HepG2 (cell line): ENCODE measurements around the gene C1orf159. TPM values are rescaled to one million over a fixed set of nuclear protein-coding genes. Genes with fewer than 3 reads are reported as not detected.

ENCODE experiments used
- ATAC-seq: fragments of 200-7000 bp; cut with Tn5 transposase; 3 replicates; pipeline ENCODE4 v1.9.1; 2020; ENCODE audit warnings: mild to moderate bottlenecking, moderate library complexity
- BruUV-seq: library from RNA; stranded (reverse); fragments of 400-500 nt; replicated peaks from 2 replicates; lab custom pipeline; 2021; lab: Mats Ljungman, UMichigan
- CTCF ChIA-PET: fragments of 300-600 bp; formaldehyde crosslinking; extraction: SDS; loops from one replicate; lab custom pipeline; 2021; ENCODE audit warnings: low total read pairs, inconsistent platforms, low intra/inter-chr PET ratio; lab: Yijun Ruan, JAX
- POLR2A ChIA-PET: fragments of 350-600 bp; sonication (Branson Sonifier 250); formaldehyde crosslinking; loops from one replicate; lab custom pipeline; 2020; ENCODE audit warnings: antibody characterized with exemption, inconsistent platforms; lab: Yijun Ruan, JAX
- DNase-seq: peaks from one replicate; pipeline ENCODE4 v3.0.0-alpha.2; 2015; ENCODE audit warnings: low spot score
- FAIRE-seq: peaks from 3 replicates; lab custom pipeline; 2011; peaks lifted over from hg19 to GRCh38; lab: Jason Lieb, UNC
- H2AFZ ChIP-seq: one replicate; pipeline ENCODE4 v1.6.1; 2011; ENCODE audit warnings: low read length, inconsistent platforms
- H3K27ac ChIP-seq: fragments of 300-600 bp; 3 replicates; pipeline ENCODE4 v1.8.0; 2011; ENCODE audit warnings: mixed run types, mild to moderate bottlenecking, mixed read lengths, low read length, inconsistent platforms; ENCODE audit not compliant: insufficient read depth; ENCODE audit errors: extremely low read length
- H3K27me3 ChIP-seq, 2 experiments: fragments of 200-600 bp in 1 of 2; 2 replicates in 1 of 2; 3 replicates in 1 of 2; pipeline versions ENCODE4 v1.6.0 to v1.8.0; 2011; ENCODE audit warnings: low read length in 2 of 2, mild to moderate bottlenecking in 2 of 2, moderate library complexity in 2 of 2, inconsistent platforms in 1 of 2; ENCODE audit not compliant: insufficient read depth in 2 of 2, control insufficient read depth in 1 of 2
- H3K36me3 ChIP-seq, 2 experiments: fragments of 200-600 bp in 1 of 2; replicated peaks in 1 of 2; 2 replicates in 1 of 2; 3 replicates in 1 of 2; pipeline versions ENCODE4 v1.5.1 to v1.8.0; 2011; ENCODE audit warnings: low read length in 2 of 2, inconsistent platforms in 1 of 2; ENCODE audit not compliant: insufficient read depth in 2 of 2, control insufficient read depth in 1 of 2
- H3K4me1 ChIP-seq: 2 replicates; pipeline ENCODE4 v1.5.1; 2012; ENCODE audit warnings: low read length, inconsistent platforms; ENCODE audit not compliant: insufficient read depth
- H3K4me2 ChIP-seq: 2 replicates; pipeline ENCODE4 v1.6.0; 2011; ENCODE audit warnings: low read depth, low read length, inconsistent platforms
- H3K4me3 ChIP-seq, 3 experiments: fragments of 200-600 bp in 1 of 3; sonication (generic), shearing (Covaris generic) in 1 of 3; replicated peaks in 1 of 3; 2 replicates each; pipeline ENCODE4 v1.5.1; 2011 to 2016; ENCODE audit warnings: low read length in 3 of 3, inconsistent platforms in 2 of 3, low read depth in 2 of 3, mild to moderate bottlenecking in 2 of 3, control low read depth in 1 of 3, mixed read lengths in 1 of 3; ENCODE audit not compliant: insufficient read depth in 1 of 3
- H3K79me2 ChIP-seq: one replicate; pipeline ENCODE4 v1.6.1; 2011; ENCODE audit warnings: low read length, inconsistent platforms; ENCODE audit not compliant: insufficient read depth
- H3K9ac ChIP-seq: 2 replicates; pipeline ENCODE4 v1.6.0; 2011; ENCODE audit warnings: mild to moderate bottlenecking, low read depth, low read length, inconsistent platforms; ENCODE audit not compliant: insufficient read depth
- H3K9me3 ChIP-seq: 2 replicates; pipeline ENCODE4 v1.5.1; 2012; ENCODE audit warnings: mild to moderate bottlenecking, low read length
- H4K20me1 ChIP-seq: 2 replicates; pipeline ENCODE4 v1.6.0; 2011; ENCODE audit warnings: inconsistent platforms, mild to moderate bottlenecking, low read length, moderate library complexity; ENCODE audit not compliant: insufficient read depth
- CEBPG ChIP-seq: IDR thresholded peaks from 2 replicates; pipeline ENCODE4 v1.6.1; 2016
- CHCHD3 ChIP-seq: sonication (generic); formaldehyde crosslinking; IDR thresholded peaks from 2 replicates; pipeline ENCODE4 v1.8.0; 2022; ENCODE audit warnings: mild to moderate bottlenecking, missing genetic modification reagents, moderate library complexity
- CSRNP1 ChIP-seq: sonication (generic); formaldehyde crosslinking; IDR thresholded peaks from 2 replicates; pipeline ENCODE4 v1.8.1; 2023; ENCODE audit warnings: mild to moderate bottlenecking, missing genetic modification reagents
- DPF2 ChIP-seq: sonication (generic); formaldehyde crosslinking; IDR thresholded peaks from 2 replicates; pipeline ENCODE4 v1.4.0; 2020; ENCODE audit warnings: mild to moderate bottlenecking, low read depth, missing genetic modification reagents, borderline replicate concordance
- ESRRA ChIP-seq: sonication (generic); formaldehyde crosslinking; IDR thresholded peaks from 2 replicates; pipeline ENCODE4 v1.5.1; 2020; ENCODE audit warnings: mild to moderate bottlenecking, low read depth, missing genetic modification reagents
- JUN ChIP-seq: sonication (generic); formaldehyde crosslinking; IDR thresholded peaks from 2 replicates; pipeline ENCODE4 v1.4.0; 2020; ENCODE audit warnings: mild to moderate bottlenecking, missing genetic modification reagents
- KAT8 ChIP-seq: IDR thresholded peaks from 2 replicates; pipeline ENCODE4 v1.6.1; 2016; ENCODE audit warnings: missing genetic modification reagents, missing compliant biosample characterization
- LCORL ChIP-seq, 2 experiments: fragments of 450-650 bp in 1 of 2; sonication (generic) in 1 of 2; formaldehyde crosslinking in 1 of 2; IDR thresholded peaks; 2 replicates each; pipeline versions ENCODE4 v1.5.0 to v1.6.1; 2017 to 2020; ENCODE audit warnings: antibody characterized with exemption in 1 of 2, missing genetic modification reagents in 1 of 2
- PTBP1 ChIP-seq: fragments of 200-400 bp; formaldehyde crosslinking; IDR thresholded peaks from 2 replicates; pipeline ENCODE4 v1.6.1; 2018; ENCODE audit warnings: low read length, low read depth; ENCODE audit not compliant: poor library complexity, severe bottlenecking
- RAD21 ChIP-seq: fragments of 450-650 bp; formaldehyde crosslinking; IDR thresholded peaks from 2 replicates; pipeline ENCODE4 v1.5.0; 2020; ENCODE audit warnings: mild to moderate bottlenecking
- RFX5 ChIP-seq: IDR thresholded peaks from 2 replicates; pipeline ENCODE4 v1.6.1; 2011; ENCODE audit warnings: low read depth, low read length, improper control_type of control experiment
- ZKSCAN8 ChIP-seq: IDR thresholded peaks from 2 replicates; pipeline ENCODE4 v1.6.1; 2016; ENCODE audit warnings: borderline replicate concordance, missing genetic modification reagents, missing compliant biosample characterization
- ZNF614 ChIP-seq: IDR thresholded peaks from 2 replicates; pipeline ENCODE4 v1.6.1; 2018; ENCODE audit warnings: missing biosample characterization, missing genetic modification reagents, inconsistent platforms, borderline replicate concordance
- ZSCAN22 ChIP-seq: sonication (generic); formaldehyde crosslinking; IDR thresholded peaks from 2 replicates; pipeline ENCODE4 v1.4.0; 2020; ENCODE audit warnings: mild to moderate bottlenecking, missing genetic modification reagents
- WGBS: methylation state at CpG from one replicate; pipeline ENCODE4 v1.1.6; 2017; ENCODE audit warnings: low lambda C conversion rate; 5-methylcytosine and 5-hydroxymethylcytosine counted together
- in situ Hi-C: cut with HindIII; loops from 2 replicates; pipeline ENCODE4 v1.10.0; 2017; ENCODE audit warnings: low pct_unique_long_range_greater_than_20kb; ENCODE audit not compliant: extremely low pct_ligation_motif_present
- intact Hi-C: fragments of 100-400 bp; cut with micrococcal nuclease; formaldehyde crosslinking; loops from one replicate; pipeline ENCODE4 v1.10.0; 2022; ENCODE audit not compliant: unreplicated experiment
- polyA plus RNA-seq, 8 experiments: library from polyadenylated mRNA; depleted of rRNA in 3 of 8; stranded (reverse) in 7 of 8; unstranded in 1 of 8; fragments of >200 nt; fragmentation: Illumina TruSeq in 4 of 8; extraction: Trizol in 4 of 8; gene quantifications; 2 replicates each; pipeline versions ENCODE4 v1.2.1 to v1.2.3, GENCODE V29; 2011 to 2016; ENCODE audit warnings: low read depth in 4 of 8, missing spikeins in 1 of 8, mixed read lengths in 1 of 8; ENCODE audit not compliant: insufficient read depth in 1 of 8
- total RNA-seq, 5 experiments: library from RNA; depleted of rRNA; stranded (reverse); fragments of >200 nt; fragmentation: Illumina TruSeq; extraction: Trizol; gene quantifications; 2 replicates each; pipeline ENCODE4 v1.2.3, GENCODE V29; 2016; ENCODE audit warnings: low read depth in 1 of 5
- TF ChIP-seq, protein P1 (sequence below): IDR thresholded peaks from 2 replicates; pipeline ENCODE4 v1.6.1; 2012; ENCODE audit warnings: inconsistent platforms
- TF ChIP-seq, protein P2 (sequence below): sonication (generic); formaldehyde crosslinking; IDR thresholded peaks from 2 replicates; pipeline ENCODE4 v1.4.0; 2020; ENCODE audit warnings: missing genetic modification reagents
- TF ChIP-seq, protein P3 (sequence below): sonication (generic); formaldehyde crosslinking; IDR thresholded peaks from 2 replicates; pipeline ENCODE4 v1.4.0; 2020; ENCODE audit warnings: missing genetic modification reagents

C1orf159 gene
- total and polyA plus RNA-seq, 2 of the 13 experiments (the other 11 are each of a cell fraction or from before 2014, with no cell fraction given) = 3.8 to 6.7 TPM

GRCh38 chr1:1125945-1126344 lies 10.1 kb upstream of the C1orf159 start (continued):
- TF ChIP-seq, protein P1, sequence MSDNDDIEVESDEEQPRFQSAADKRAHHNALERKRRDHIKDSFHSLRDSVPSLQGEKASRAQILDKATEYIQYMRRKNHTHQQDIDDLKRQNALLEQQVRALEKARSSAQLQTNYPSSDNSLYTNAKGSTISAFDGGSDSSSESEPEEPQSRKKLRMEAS = no peak
- TF ChIP-seq ZKSCAN8 (CRISPR knock-in tag) (no peak), ZSCAN22 (CRISPR knock-in tag) (no peak), JUN (no peak), DPF2 (CRISPR knock-in tag) (no peak), CEBPG (no peak), RFX5 (no peak)
- TF ChIP-seq, all 625 proteins: peak for 0

DNA sequence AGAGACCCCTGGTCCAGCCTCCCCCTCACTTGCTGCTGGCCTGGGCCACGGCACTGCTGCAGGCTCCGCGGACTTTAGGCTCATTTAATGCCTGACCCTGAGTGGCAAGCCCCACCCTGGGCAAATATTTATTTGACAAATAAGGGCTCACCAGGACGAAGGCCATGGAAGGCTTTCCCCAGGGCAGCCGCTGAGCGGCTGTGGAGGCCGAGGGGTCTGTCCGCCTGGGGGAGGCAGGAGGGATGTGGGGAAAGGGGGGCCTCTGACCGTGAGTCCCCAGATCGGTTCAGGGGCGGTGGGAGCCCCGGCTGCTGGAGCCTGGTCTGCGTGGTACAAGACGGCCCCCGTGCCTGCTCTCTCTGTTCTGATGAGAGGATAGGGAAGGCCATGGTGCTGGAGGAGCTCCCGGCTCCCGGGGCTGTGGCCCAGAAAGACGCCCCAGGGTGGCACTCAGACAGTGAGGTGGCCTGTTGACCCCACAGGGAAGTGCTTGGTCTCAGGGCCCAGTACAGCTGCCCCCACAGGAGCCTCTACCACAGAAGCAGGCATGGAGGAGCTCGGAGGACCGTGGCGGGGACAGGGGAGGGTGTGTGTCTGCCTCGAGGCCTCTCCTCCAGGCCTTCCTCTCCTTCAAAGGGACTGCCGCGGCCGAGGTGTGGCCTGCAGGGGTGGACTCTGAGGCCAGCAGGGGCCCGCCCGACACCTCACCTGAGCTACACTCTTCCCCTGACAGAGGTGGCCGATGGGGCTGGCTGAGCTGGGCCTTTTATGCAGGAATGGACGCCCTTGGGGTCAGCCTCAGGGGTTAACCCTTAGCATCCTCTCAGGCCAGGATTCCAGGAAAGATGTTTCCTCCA lies 9.1 kb upstream of the C1orf159 start:
- no TSS peak for BruUV-seq
- Histone ChIP-seq H3K9ac (peak overlapping the region; percentile 79), H3K36me3 (no peaks in the 10 kb centered on the region), H3K4me3 (peak overlapping the region; percentile 44 to 71 (median 52); a peak in 5 of 6 replicates), H3K4me1 (peaks cover 62% of the 10 kb centered on the region), H3K27ac (peak overlapping the region; percentile 97), H2AFZ (no peak overlapping the region), H3K79me2 (peaks cover 5% of the 10 kb centered on the region), H3K9me3 (no peaks in the 10 kb centered on the region), H4K20me1 (no peaks in the 10 kb centered on the region), H3K27me3 (peaks cover 0 to 8% of the 10 kb centered on the region in 2 experiments; a peak in 4 of 5 replicates), H3K4me2 (peak overlapping the region; percentile 93)
- in situ Hi-C loops (no loop called here), intact Hi-C loops (loop anchor here (1.0 to 5.0 kb wide), 4 partner anchors 44 to 167 kb away; partner anchors contain the start of genes B3GALT6 and SDF4)
- FAIRE-seq = peak; percentile 89
- 0% methylated on average over 12 of the region's 29 CpGs for WGBS
- DNase-seq = peak; percentile 93
- ATAC-seq = peak; percentile 75
- POLR2A ChIA-PET = interaction anchor here (0.5 to 4.2 kb wide), 21 partner anchors 9 to 180 kb away, joined by 3 to 93 read pairs (median 5); partner anchors contain the start of genes B3GALT6, C1orf159, SDF4 and UBE2J2
- CTCF ChIA-PET = interaction anchor here (1.2 to 1.5 kb wide), 2 partner anchors 106 to 125 kb away, joined by 3 to 5 read pairs; no protein-coding TSS in a partner anchor
- peak; percentile 63; the same call in 1 of the 2 replicates for TF ChIP-seq ESRRA (CRISPR knock-in tag)
- 0 out of 2 replicates have a peak, but pooled peaks have one; percentile 38 for TF ChIP-seq RAD21 (CRISPR knock-in tag)
- TF ChIP-seq LCORL (IDR thresholded peaks at IDR 0.05) = no peak
- peak; percentile 44; the same call in 1 of the 2 replicates for TF ChIP-seq LCORL (CRISPR knock-in tag; IDR thresholded peaks at IDR 0.05)
- TF ChIP-seq, protein P2, sequence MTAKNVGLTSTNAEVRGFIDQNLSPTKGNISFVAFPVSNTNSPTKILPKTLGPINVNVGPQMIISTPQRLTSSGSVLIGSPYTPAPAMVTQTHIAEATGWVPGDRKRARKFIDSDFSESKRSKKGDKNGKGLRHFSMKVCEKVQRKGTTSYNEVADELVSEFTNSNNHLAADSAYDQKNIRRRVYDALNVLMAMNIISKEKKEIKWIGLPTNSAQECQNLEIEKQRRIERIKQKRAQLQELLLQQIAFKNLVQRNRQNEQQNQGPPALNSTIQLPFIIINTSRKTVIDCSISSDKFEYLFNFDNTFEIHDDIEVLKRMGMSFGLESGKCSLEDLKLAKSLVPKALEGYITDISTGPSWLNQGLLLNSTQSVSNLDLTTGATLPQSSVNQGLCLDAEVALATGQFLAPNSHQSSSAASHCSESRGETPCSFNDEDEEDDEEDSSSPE (CRISPR knock-in tag) = no peak
- TF ChIP-seq KAT8 (CRISPR knock-in tag) = 0 out of 2 replicates have a peak, but pooled peaks have one; percentile 60
- TF ChIP-seq, protein P3, sequence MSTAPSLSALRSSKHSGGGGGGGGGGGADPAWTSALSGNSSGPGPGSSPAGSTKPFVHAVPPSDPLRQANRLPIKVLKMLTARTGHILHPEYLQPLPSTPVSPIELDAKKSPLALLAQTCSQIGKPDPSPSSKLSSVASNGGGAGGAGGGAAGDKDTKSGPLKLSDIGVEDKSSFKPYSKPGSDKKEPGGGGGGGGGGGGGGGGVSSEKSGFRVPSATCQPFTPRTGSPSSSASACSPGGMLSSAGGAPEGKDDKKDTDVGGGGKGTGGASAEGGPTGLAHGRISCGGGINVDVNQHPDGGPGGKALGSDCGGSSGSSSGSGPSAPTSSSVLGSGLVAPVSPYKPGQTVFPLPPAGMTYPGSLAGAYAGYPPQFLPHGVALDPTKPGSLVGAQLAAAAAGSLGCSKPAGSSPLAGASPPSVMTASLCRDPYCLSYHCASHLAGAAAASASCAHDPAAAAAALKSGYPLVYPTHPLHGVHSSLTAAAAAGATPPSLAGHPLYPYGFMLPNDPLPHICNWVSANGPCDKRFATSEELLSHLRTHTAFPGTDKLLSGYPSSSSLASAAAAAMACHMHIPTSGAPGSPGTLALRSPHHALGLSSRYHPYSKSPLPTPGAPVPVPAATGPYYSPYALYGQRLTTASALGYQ (CRISPR knock-in tag) = peak; percentile 53
- TF ChIP-seq PTBP1 = peak; percentile 21
- no peak; the same call in 1 of the 2 replicates for TF ChIP-seq ZNF614 (CRISPR knock-in tag)
- TF ChIP-seq CHCHD3 (CRISPR knock-in tag) = no peak
- TF ChIP-seq CSRNP1 (CRISPR knock-in tag) = 0 out of 2 replicates have a peak, but pooled peaks have one; percentile 40
